HG02642 (cell line): ENCODE results near the gene SEMA4B.

Source experiments
- ATAC-seq: cut with Tn5 transposase; IDR thresholded peaks from one replicate; pipeline ENCODE4 v1.9.1; 2021; ENCODE audit warnings: mild to moderate bottlenecking; ENCODE audit not compliant: unreplicated experiment, poor library complexity

Gene SEMA4B

DNA sequence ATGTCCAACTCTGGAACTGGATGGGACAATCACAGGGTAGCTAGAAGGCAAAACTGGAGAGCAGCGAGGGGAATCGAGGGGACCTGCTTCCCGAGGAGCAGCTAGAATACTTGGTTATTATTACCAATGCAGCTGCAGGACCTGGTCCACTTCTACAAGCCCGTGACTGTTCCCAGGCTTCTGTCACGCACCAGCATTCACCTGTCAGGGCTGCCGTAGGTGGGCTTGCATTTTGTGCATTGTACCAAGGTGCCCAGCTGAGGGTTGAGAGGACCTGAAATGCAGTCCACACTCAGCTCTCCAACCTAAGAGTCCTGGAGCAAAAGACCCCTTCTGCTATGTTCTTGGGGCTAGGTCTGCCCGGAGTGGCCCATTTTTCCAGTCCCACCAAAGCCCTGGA is 2.3 kb downstream of the SEMA4B start:
- ATAC-seq, result no peak

DNA sequence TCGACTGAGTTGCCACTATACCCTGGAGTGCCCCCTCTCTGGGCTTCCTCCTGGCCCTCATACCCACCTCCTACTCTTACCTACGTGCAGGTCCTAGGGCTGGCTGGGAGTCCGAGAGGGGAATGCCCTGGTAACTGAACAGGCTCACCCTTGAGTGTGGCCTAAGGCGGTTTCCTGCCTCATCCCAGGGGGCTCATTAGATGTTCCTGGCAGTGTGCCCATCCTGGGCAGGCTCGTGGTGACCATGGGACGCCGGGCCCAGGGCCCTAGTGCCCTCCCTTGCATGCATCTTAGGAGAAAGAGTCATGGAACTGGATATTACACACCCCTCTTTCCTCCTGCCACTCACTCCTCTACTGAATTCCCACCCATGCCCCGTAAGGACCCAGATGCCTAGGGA is 2.8 kb downstream of the SEMA4B start:
- no peak for ATAC-seq

GRCh38 chr15:90205050-90205848 is 4.1 kb downstream of the SEMA4B start:
- no peak for ATAC-seq

DNA sequence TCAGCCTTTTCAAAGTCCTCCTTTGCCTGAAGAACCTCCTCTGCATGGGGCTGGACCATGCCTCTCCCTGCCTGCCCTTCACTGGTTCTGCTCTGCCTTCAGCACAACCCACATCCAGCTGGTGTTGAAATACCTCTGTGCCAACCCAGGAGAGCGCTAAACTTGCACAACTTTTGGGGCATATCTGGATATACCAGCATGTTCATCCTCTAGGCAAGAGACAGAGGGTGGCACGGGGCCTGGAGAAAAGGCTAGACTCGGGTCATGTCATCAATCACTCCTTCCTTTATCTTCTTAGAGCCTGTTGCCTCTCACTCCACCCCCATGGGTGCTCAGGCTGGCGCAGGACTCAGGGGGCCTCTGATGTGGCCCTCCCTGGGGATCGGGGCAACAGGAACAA is 4.8 kb downstream of the SEMA4B start:
- no peak for ATAC-seq

GRCh38 chr15:90207252-90207651 is 6.1 kb downstream of the SEMA4B start:
- ATAC-seq, result no peak

GRCh38 chr15:90208356-90208755 is 7.2 kb downstream of the SEMA4B start:
- no peak for ATAC-seq

DNA sequence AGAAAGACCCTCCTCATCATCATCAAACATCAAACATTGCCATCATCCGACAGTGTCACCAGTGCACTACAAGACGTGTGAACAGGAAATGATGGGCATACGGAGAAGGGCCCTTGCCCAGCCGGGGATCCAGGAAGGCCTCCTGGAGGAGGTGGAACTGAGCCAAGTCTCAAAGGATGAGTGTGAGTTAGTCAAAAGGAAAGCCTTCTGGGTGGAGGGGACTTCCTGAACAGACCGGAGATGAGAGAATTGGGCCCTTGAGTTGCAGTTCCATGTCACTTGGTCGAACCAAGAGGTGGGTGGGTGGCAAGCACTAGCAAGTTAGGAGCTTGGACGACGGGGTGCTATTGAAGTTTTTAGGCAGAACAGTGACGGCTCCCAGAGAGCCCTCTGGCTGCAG is 8.5 kb downstream of the SEMA4B start:
- ATAC-seq, result peak; percentile 72

DNA sequence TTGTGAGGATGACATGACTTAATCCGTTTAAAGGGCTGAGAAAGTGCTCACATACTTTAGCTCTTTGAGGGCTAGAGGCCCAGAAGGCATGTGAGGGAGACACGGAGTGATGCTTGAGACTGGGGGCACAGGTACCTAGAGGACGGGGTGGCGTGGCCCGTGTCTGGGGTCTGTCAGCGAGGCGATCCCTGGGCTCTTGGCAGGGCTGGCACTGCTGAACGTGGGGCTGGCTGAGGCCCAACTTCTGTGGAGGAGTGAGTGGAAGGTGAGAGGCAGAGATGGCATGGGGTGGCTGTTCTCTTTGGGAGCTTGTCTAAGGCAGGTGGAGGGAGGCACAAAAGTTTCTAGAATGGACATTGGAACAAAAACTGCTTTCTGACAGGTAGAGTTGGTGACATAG is 9.5 kb downstream of the SEMA4B start:
- no peak for ATAC-seq

DNA sequence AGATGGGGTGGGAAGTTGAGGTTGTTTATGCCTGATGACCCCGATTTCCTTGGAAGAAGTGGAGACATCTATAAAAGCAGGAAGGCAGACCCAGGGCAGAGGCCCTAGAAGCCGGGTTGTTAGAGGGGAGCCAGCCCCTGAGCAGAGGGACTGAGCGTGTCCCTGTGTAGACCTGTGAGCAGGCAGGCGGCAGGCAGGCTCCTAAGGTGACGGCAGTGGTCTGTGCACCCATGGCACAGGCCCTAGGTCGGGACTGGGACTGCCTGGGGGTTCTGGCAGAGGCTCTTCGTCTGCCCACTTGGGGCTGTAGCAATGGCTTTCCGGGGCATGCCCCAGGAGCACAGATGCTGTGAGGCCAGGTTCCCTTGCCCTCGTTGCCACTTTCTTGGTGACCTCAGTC is 9.9 kb downstream of the SEMA4B start:
- ATAC-seq, result no peak

DNA sequence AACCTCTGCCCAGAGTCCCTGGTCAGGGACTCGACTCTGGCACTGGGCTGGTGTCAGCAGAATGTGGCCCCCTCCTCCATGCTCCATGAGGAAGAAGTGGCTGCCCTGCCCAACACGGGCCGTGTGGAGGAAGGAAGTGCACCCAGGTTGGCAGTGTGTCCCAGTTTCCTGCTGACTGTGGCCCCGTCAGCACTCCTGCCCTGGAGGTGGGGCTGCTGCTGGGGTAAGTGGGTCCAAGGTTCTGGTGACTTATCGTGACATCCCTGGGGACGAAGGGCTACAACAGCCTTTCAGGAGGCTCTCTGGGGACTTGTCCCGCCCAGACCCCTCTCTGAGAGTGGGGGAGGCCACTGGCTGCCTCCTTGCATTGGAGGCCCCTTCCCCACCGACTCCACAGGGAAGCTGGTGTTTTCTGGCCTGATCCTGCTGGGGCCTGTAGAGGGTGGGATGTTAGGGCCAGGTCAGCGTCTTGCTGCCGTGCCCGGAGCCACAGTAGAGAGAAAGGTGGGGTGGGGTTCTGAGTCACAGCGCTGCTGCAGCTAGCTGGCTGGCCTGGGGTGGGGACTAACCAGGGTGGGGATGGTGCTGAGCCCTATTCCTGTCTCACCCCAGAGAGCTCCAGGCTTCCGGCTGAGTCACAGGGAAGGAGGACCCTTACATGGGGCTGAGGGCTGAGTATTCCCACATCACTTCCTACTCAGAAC is 10.5 kb downstream of the SEMA4B start:
- no peak for ATAC-seq

- no peak for ATAC-seq
These were observed 11.3 kb downstream of the SEMA4B start for GRCh38 chr15:90212221-90213098.

DNA sequence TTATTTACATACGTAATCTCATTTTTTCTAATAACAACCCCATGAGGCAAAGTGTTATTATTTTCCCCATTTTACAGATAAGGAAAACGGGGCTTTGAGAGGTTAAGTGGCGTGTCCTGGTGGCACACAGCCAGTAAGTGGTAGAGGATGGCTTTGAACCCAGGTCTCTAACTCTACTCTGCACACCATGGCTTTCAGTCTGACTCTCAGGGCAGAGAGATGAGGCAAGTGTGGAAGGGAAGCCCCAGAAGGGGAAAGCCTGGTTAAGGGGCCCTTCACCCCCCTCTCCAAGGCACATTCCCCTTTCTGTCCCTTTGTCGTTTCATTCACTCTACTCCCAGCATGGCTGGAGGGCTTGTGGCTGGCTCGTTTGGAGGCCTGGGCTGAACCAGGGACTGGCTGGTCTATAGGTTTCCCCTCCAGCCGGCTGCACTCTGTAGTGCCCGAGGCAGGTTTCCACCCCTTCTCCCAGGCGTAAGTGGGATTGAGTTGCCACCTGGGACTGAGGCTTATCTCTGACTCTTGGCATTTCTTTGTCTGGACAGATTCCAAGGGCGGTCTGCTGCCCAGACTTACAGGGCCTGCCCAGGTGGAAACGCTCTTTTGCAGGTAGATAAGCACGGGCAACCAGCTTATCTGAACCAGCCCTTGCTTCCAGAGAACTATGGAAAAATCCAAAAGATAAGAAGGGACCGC is 12.1 kb downstream of the SEMA4B start:
- ATAC-seq, result no peak

DNA sequence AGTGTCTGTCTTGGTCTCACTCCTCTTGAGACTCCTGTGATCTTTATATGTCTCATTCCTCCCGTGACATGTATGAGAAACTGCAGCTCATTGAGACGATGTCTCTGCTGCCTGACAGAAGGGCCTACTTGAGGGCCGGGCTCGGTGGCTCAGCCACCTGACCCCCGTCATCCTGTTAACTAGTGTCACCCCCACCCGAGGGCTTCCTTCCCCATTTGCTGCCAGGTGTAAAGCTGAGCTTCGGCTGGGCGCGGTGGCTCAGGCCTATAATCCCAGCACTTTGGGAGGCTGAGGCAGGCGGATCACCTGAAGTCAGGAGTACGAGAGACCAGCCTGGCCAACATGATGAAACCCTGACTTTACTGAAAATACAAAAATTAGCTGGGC is 12.7 kb downstream of the SEMA4B start:
- ATAC-seq, result no peak

GRCh38 chr15:90214553-90215196 is 13.5 kb downstream of the SEMA4B start:
- ATAC-seq, result no peak

DNA sequence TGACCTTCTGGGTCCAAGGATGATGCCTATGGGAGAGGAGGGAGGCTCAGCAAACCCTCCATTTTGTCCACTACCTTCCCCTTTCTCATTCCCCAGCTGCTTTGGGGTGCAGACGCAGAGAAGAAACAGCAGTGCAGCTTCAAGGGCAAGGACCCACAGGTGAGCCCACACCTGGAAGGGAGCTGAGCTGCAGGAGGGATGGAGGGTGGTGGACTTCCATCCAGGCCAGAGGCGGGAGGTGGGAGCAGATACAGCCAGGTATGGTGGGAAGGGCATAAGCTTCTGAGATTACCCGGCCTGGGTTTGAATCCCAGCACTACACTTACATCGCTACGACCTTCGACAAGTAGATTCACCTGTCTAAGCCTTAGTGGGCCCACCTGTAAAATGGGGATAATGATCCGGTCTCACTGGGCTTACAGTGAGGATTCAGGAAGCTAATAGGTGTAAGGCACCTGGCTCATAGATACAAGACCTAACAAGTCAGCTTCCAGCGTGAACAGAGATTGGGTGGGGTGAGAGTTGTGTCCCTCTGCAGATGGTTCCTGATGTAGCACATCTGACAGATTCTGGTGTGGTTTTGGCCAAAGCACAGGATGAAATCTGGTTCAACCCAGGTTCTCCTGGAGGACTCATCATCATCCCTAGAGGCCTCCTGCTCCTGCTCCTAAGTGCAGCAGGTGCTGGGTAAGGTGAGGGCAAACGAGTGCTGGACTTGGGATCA is 16.7 kb downstream of the SEMA4B start:
- no peak for ATAC-seq

DNA sequence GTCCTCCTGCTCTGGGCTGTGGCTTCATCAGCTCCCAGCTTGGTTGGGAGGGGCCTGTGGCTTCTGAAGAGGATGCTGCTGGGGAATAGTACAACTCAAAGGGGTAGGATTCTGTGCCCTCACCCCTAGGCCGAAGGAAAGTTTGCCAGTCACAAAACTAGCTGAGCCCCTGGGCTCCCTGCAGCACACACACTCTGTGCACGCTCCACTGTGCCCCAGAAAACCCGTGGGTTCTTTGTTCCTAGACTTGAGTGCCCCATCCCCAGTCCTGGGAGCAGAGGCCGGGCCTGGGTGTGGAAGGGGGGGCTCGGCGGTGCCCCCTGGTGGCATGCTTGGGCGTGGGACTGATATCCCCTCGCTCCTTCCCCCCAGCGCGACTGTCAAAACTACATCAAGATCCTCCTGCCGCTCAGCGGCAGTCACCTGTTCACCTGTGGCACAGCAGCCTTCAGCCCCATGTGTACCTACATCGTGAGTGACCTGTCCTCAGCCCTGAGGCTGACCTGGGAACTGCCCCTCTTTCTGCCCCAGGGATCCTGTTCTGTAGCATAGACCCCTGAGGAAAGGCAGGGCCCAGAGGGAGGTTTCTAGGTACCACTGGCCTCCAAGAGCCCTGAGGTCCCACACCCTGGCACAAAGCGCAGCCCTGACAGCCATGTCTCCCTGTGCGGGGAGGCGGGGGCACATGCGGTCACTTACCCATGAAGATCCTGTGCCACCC is 18.5 kb downstream of the SEMA4B start:
- ATAC-seq, result no peak

GRCh38 chr15:90221246-90221900 is 20.2 kb downstream of the SEMA4B start:
- no peak for ATAC-seq

DNA sequence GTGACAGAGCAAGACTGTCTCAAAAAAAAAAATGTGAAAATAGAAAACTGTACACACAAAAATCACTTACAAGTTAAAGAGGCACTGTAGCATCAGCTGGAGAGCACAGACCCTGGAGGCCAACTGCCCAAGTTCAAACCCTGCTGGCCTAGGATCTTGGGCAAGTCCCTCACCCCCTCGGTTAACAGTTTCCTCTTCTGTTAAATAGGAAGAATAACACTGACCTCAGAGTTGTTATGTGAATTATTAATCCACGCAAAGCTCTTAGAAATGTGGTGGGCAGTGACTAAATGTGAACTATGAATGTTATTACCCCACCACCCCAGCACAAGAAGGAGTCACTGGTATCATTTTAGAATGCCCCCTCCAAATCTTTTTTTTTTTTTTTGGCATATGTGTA is 21.4 kb downstream of the SEMA4B start:
- ATAC-seq, result no peak
